OCI-LY1 (cell line): ENCODE data around the gene AMIGO1.

Source experiments
- H2AFZ ChIP-seq: fragments of 200-600 bp; sonication (generic), shearing (Covaris generic); 2 replicates; pipeline ENCODE4 v1.6.0; 2014; ENCODE audit warnings: antibody characterized with exemption, mild to moderate bottlenecking, low read length
- H3F3A ChIP-seq: fragments of 200-600 bp; sonication (generic), shearing (Covaris generic); 2 replicates; pipeline ENCODE4 v1.6.0; 2014; ENCODE audit warnings: mild to moderate bottlenecking, antibody characterized with exemption, low read length, moderate library complexity; ENCODE audit not compliant: insufficient read depth
- H3K27ac ChIP-seq: fragments of 200-600 bp; sonication (generic); 2 replicates; pipeline ENCODE4 v1.5.1; 2014; ENCODE audit warnings: low read length, mixed run types, mild to moderate bottlenecking, low read depth; ENCODE audit not compliant: poor library complexity, severe bottlenecking
- H3K27me3 ChIP-seq: fragments of 200-600 bp; sonication (generic); 2 replicates; pipeline ENCODE4 v1.6.0; 2014; ENCODE audit warnings: antibody characterized with exemption, mild to moderate bottlenecking, low read length, moderate library complexity; ENCODE audit not compliant: insufficient read depth
- H3K36me3 ChIP-seq: fragments of 200-600 bp; sonication (generic); 2 replicates; pipeline ENCODE4 v1.6.1; 2014; ENCODE audit warnings: mild to moderate bottlenecking, antibody characterized with exemption, low read length, moderate library complexity, mixed read lengths; ENCODE audit not compliant: insufficient read depth
- H3K4me1 ChIP-seq: fragments of 200-600 bp; sonication (generic); 2 replicates; pipeline ENCODE4 v1.5.1; 2014; ENCODE audit warnings: mild to moderate bottlenecking, low read length, moderate library complexity; ENCODE audit not compliant: insufficient read depth, severe bottlenecking
- H3K4me2 ChIP-seq: fragments of 200-600 bp; sonication (generic), shearing (Covaris generic); 2 replicates; pipeline ENCODE4 v1.6.1; 2014; ENCODE audit warnings: low read length
- H3K4me3 ChIP-seq: fragments of 200-600 bp; sonication (generic); 2 replicates; pipeline ENCODE4 v1.5.1; 2014; ENCODE audit warnings: low read length, low read depth, mild to moderate bottlenecking, mixed read lengths; ENCODE audit not compliant: poor library complexity, severe bottlenecking
- H3K79me2 ChIP-seq: fragments of 200-600 bp; shearing (Covaris generic); 2 replicates; pipeline ENCODE4 v1.6.1; 2016; ENCODE audit warnings: mixed run types, low read length, mixed read lengths; ENCODE audit not compliant: insufficient read depth
- H3K9ac ChIP-seq: fragments of 200-600 bp; sonication (generic), shearing (Covaris generic); 2 replicates; pipeline ENCODE4 v1.6.1; 2014; ENCODE audit warnings: mild to moderate bottlenecking, low read length, mixed read lengths
- H3K9me2 ChIP-seq: fragments of 200-600 bp; sonication (generic), shearing (Covaris generic); 2 replicates; pipeline ENCODE4 v1.6.1; 2014; ENCODE audit warnings: low read depth, mild to moderate bottlenecking, low read length, mixed read lengths
- H3K9me3 ChIP-seq: fragments of 200-600 bp; shearing (Covaris generic); 2 replicates; pipeline ENCODE4 v1.6.1; 2014; ENCODE audit warnings: low read length, mixed read lengths
- H4K20me1 ChIP-seq: fragments of 200-600 bp; sonication (generic), shearing (Covaris generic); 2 replicates; pipeline ENCODE4 v1.6.0; 2016; ENCODE audit warnings: mild to moderate bottlenecking, low read length; ENCODE audit not compliant: insufficient read depth
- CTCF ChIP-seq: fragments of 200-600 bp; sonication (generic), shearing (Covaris generic); IDR thresholded peaks from 2 replicates; pipeline ENCODE4 v1.5.1; 2017; ENCODE audit warnings: mild to moderate bottlenecking, antibody characterized with exemption, low read length, moderate library complexity, mixed read lengths
- EZH2 ChIP-seq: fragments of 200-600 bp; sonication (generic), shearing (Covaris generic); IDR thresholded peaks from 2 replicates; pipeline ENCODE4 v1.8.0; 2017; ENCODE audit warnings: borderline replicate concordance, mixed run types, mild to moderate bottlenecking, antibody characterized with exemption, low read length, moderate library complexity, mixed read lengths

AMIGO1 gene

GRCh38 chr1:109454497-109455133 is 54.9 kb downstream of the AMIGO1 start:
- H3K4me2 ChIP-seq, result no peak overlapping the region
- peaks cover 20% of the 10 kb centered on the region; the same call in 1 of the 2 replicates for H3K9me3 ChIP-seq
- no peak overlapping the region for H3K27ac ChIP-seq
- H3K36me3 ChIP-seq, result no peaks in the 10 kb centered on the region
- H3K4me1 ChIP-seq, result no peaks in the 10 kb centered on the region
- no peaks in the 10 kb centered on the region for H3K79me2 ChIP-seq
- no peak overlapping the region for H2AFZ ChIP-seq
- no peaks in the 10 kb centered on the region for H4K20me1 ChIP-seq
- H3F3A ChIP-seq, result no peaks in the 10 kb centered on the region
- TF ChIP-seq EZH2 (no peak), CTCF (no peak)
- no peak overlapping the region for H3K4me3 ChIP-seq
- no peak overlapping the region for H3K9ac ChIP-seq
- H3K27me3 ChIP-seq, result no peaks in the 10 kb centered on the region
- no peaks in the 10 kb centered on the region for H3K9me2 ChIP-seq
